Muscle layer of duodenum (tissue), 2 donors: ENCODE data around the gene NXF1.
"Not testable (repeated sequence)": the region's sequence is repeated elsewhere in the genome, so short reads cannot be mapped to it uniquely, and the experiment has no call there.

Experiments
- H3K27ac ChIP-seq: one replicate; pipeline ENCODE4 v1.7.0; 2013; ENCODE audit warnings: mild to moderate bottlenecking, low read length
- H3K27me3 ChIP-seq: one replicate; pipeline ENCODE4 v1.7.0; 2013; ENCODE audit warnings: low read depth, mild to moderate bottlenecking, control low read depth, low read length
- H3K36me3 ChIP-seq, 2 donors: one replicate each; pipeline ENCODE4 v1.7.0; 2013; ENCODE audit warnings: low read length in 2 of 2, control low read depth in 1 of 2, mild to moderate bottlenecking in 1 of 2; ENCODE audit not compliant: insufficient read depth in 2 of 2, control insufficient read depth in 1 of 2
- H3K4me1 ChIP-seq, 2 donors: one replicate each; pipeline ENCODE4 v1.7.0; 2013; ENCODE audit warnings: low read length in 2 of 2, mild to moderate bottlenecking in 2 of 2, control low read depth in 1 of 2, moderate library complexity in 1 of 2; ENCODE audit not compliant: insufficient read depth in 2 of 2, control insufficient read depth in 1 of 2
- H3K4me3 ChIP-seq, 2 donors: one replicate each; pipeline ENCODE4 v1.7.0; 2013; ENCODE audit warnings: low read length in 2 of 2, low read depth in 1 of 2, mild to moderate bottlenecking in 1 of 2
- H3K9me3 ChIP-seq, 2 donors: one replicate each; pipeline ENCODE4 v1.7.0; 2013; ENCODE audit warnings: low read length in 2 of 2, control low read depth in 1 of 2, mild to moderate bottlenecking in 1 of 2; ENCODE audit not compliant: control insufficient read depth in 1 of 2
- donor health status: healthy.

The NXF1 gene

GRCh38 chr11:62843466-62843865 is 38.2 kb upstream of the NXF1 start:
- Histone ChIP-seq H3K4me1 (peaks cover 3 to 6% of the 10 kb centered on the region in 2 donors), H3K27me3 (no peaks in the 10 kb centered on the region), H3K9me3 (no peaks in the 10 kb centered on the region), H3K27ac (no peak overlapping the region), H3K4me3 (no peak overlapping the region), H3K36me3 (peaks cover 0 to 5% of the 10 kb centered on the region in 2 donors)

- Histone ChIP-seq H3K4me3 (peak overlapping the region in 1 of 2 donors; percentile 61), H3K27ac (peak overlapping the region; percentile 97)
- H3K36me3 ChIP-seq, H3K4me1 ChIP-seq, H3K27me3 ChIP-seq, H3K9me3 ChIP-seq: not testable (repeated sequence)
These were observed 37.7 kb upstream of the NXF1 start for GRCh38 chr11:62842891-62843290.

GRCh38 chr11:62842171-62842741 is 37.0 kb upstream of the NXF1 start:
- H3K27me3 ChIP-seq, result no peaks in the 10 kb centered on the region
- H3K36me3 ChIP-seq, result peaks cover 0 to 5% of the 10 kb centered on the region in 2 donors
- peak overlapping the region; percentile 97 for H3K27ac ChIP-seq
- H3K4me1 ChIP-seq, result peaks cover 3 to 9% of the 10 kb centered on the region in 2 donors
- H3K9me3 ChIP-seq, result no peaks in the 10 kb centered on the region
- H3K4me3 ChIP-seq, result peak overlapping the region; percentile 61 to 99

GRCh38 chr11:62841361-62842170 is 36.3 kb upstream of the NXF1 start:
- Histone ChIP-seq H3K4me1 (peaks cover 3 to 9% of the 10 kb centered on the region in 2 donors), H3K27me3 (no peaks in the 10 kb centered on the region), H3K4me3 (peak overlapping the region; percentile 61 to 99), H3K9me3 (no peaks in the 10 kb centered on the region), H3K36me3 (peaks cover 0 to 5% of the 10 kb centered on the region in 2 donors), H3K27ac (peak overlapping the region; percentile 97)

GRCh38 chr11:62840721-62841360 is 35.6 kb upstream of the NXF1 start:
- not testable (repeated sequence) for H3K9me3 ChIP-seq, H3K4me1 ChIP-seq, H3K27me3 ChIP-seq
- Histone ChIP-seq H3K36me3 (peaks cover under 1 to 12% of the 10 kb centered on the region in 2 donors), H3K27ac (peak overlapping the region; percentile 97), H3K4me3 (peak overlapping the region; percentile 89 to 99)

GRCh38 chr11:62839050-62839945 is 34.1 kb upstream of the NXF1 start, which contains the start of gene WDR74:
Gene WDR74 (minus strand): TSS chr11:62839590. CDS start chr11:62839570, 20 bp downstream.
- peaks cover 15 to 28% of the 10 kb centered on the region in 2 donors for H3K36me3 ChIP-seq
- H3K9me3 ChIP-seq, result no peaks in the 10 kb centered on the region
- H3K27ac ChIP-seq, result peak within 1 kb of the TSS; percentile 97
- peak within 1 kb of the TSS; percentile 89 to 99 for H3K4me3 ChIP-seq
- no peaks in the 10 kb centered on the region for H3K27me3 ChIP-seq
- H3K4me1 ChIP-seq, result peaks cover 3 to 9% of the 10 kb centered on the region in 2 donors

- Histone ChIP-seq H3K9me3 (no peaks in the 10 kb centered on the region), H3K4me3 (no peak overlapping the region), H3K27ac (no peak overlapping the region), H3K36me3 (peaks cover 15 to 31% of the 10 kb centered on the region in 2 donors), H3K4me1 (peaks cover 8 to 31% of the 10 kb centered on the region in 2 donors), H3K27me3 (no peaks in the 10 kb centered on the region)
These were observed 30.1 kb upstream of the NXF1 start for GRCh38 chr11:62835336-62835735.

- H3K36me3 ChIP-seq, result peaks cover 18 to 27% of the 10 kb centered on the region in 2 donors
These were observed 27.3 kb upstream of the NXF1 start, which contains the start of gene TEX54 for GRCh38 chr11:62832336-62833234. Gene TEX54 (minus strand): TSS chr11:62832841.

GRCh38 chr11:62831520-62832335 is 26.5 kb upstream of the NXF1 start, which contains the start of gene STX5:
Gene STX5 (minus strand): TSS chr11:62832051. CDS start chr11:62831243, 808 bp downstream.
- Histone ChIP-seq H3K36me3 (peaks cover 26 to 35% of the 10 kb centered on the region in 2 donors), H3K27me3 (no peaks in the 10 kb centered on the region), H3K4me3 (peak within 1 kb of the TSS; percentile 90 to 94), H3K27ac (peak within 1 kb of the TSS; percentile 97), H3K9me3 (no peaks in the 10 kb centered on the region), H3K4me1 (peaks cover 8 to 37% of the 10 kb centered on the region in 2 donors)

More at GRCh38 chr11:62832336-62833234, 27.3 kb upstream of the NXF1 start, which contains the start of gene TEX54:
- H3K27me3 ChIP-seq, result no peaks in the 10 kb centered on the region
- no peaks in the 10 kb centered on the region for H3K9me3 ChIP-seq
- H3K4me3 ChIP-seq, result peak within 1 kb of the TSS; percentile 90 to 94
- peak within 1 kb of the TSS; percentile 97 for H3K27ac ChIP-seq
- H3K4me1 ChIP-seq, result peaks cover 8 to 37% of the 10 kb centered on the region in 2 donors
